Mesenteric fat pad (tissue), 1 donor: ENCODE measurements around the gene GABBR2. TPM values are rescaled to one million over a fixed set of nuclear protein-coding genes. Genes with fewer than 3 reads are reported as not detected.

Experiments
- DNase-seq: peaks from one replicate; pipeline ENCODE4 v3.0.0-alpha.2; 2020; ENCODE audit warnings: low spot score
- total RNA-seq: library from RNA; stranded (reverse); fragmentation: NEBNext Ultra II Directional; extraction: Animal tissue kit (Norgen Biotek cat#: 25700); gene quantifications from one replicate; pipeline ENCODE4 v1.2.1, GENCODE V29; 2021
- donor health status: DM: yes; HTN: yes; CAD: no.

The GABBR2 gene
- total RNA-seq, 1 donor from 2014 or later, result not detected

GRCh38 chr9:98356953-98357690 lies 351.6 kb downstream of the GABBR2 start:
- no peak for DNase-seq

- DNase-seq, result no peak
Observed at GRCh38 chr9:98356326-98356725, 352.4 kb downstream of the GABBR2 start.

GRCh38 chr9:98351370-98351769 lies 357.4 kb downstream of the GABBR2 start:
- no peak for DNase-seq

- no peak for DNase-seq
Observed at GRCh38 chr9:98347642-98348041, 361.1 kb downstream of the GABBR2 start.

- no peak for DNase-seq
Observed at GRCh38 chr9:98345011-98345410, 363.7 kb downstream of the GABBR2 start.

GRCh38 chr9:98344581-98344980 lies 364.2 kb downstream of the GABBR2 start:
- DNase-seq, result no peak

GRCh38 chr9:98342820-98343210 lies 365.9 kb downstream of the GABBR2 start:
- DNase-seq, result no peak

- no peak for DNase-seq
Observed at GRCh38 chr9:98342098-98342819, 366.5 kb downstream of the GABBR2 start.

GRCh38 chr9:98341157-98342097 lies 367.3 kb downstream of the GABBR2 start:
- DNase-seq, result no peak

- no peak for DNase-seq
Observed at GRCh38 chr9:98339987-98340800, 368.5 kb downstream of the GABBR2 start.

GRCh38 chr9:98335661-98336060 lies 373.1 kb downstream of the GABBR2 start:
- DNase-seq, result no peak

- no peak for DNase-seq
Observed at GRCh38 chr9:98334796-98335195, 373.9 kb downstream of the GABBR2 start.

GRCh38 chr9:98333703-98334582 lies 374.8 kb downstream of the GABBR2 start:
- DNase-seq, result no peak

- DNase-seq, result no peak
Observed at GRCh38 chr9:98332405-98332831, 376.3 kb downstream of the GABBR2 start.

- peak; percentile 59 for DNase-seq
Observed at GRCh38 chr9:98331536-98332259, 377.0 kb downstream of the GABBR2 start.

GRCh38 chr9:98330831-98331230 lies 377.9 kb downstream of the GABBR2 start:
- DNase-seq, result no peak

GRCh38 chr9:98329904-98330303 lies 378.8 kb downstream of the GABBR2 start:
- peak; percentile 20 for DNase-seq

GRCh38 chr9:98329281-98329680 lies 379.5 kb downstream of the GABBR2 start:
- peak; percentile 64 for DNase-seq

- peak; percentile 41 for DNase-seq
Observed at GRCh38 chr9:98328770-98329169, 380.0 kb downstream of the GABBR2 start.
